Fibroblast of lung (primary cell): ENCODE results near the gene ANKRD62. TPM values are rescaled to one million over a fixed set of nuclear protein-coding genes. Genes with fewer than 3 reads are reported as not detected.

Experiments
- DNase-seq, 2 donors: peaks; one replicate each; pipeline versions ENCODE4 v3.0.0 to v3.0.0-alpha.2; 2010; ENCODE audit warnings: low read depth in 2 of 2
- H2AFZ ChIP-seq: 2 replicates; pipeline ENCODE4 v1.5.1; 2012; ENCODE audit warnings: low read length, control low read depth, inconsistent platforms
- H3K27ac ChIP-seq: 2 replicates; pipeline ENCODE4 v1.5.1; 2011; ENCODE audit warnings: low read length, control low read depth; ENCODE audit not compliant: insufficient read depth
- H3K27me3 ChIP-seq: 2 replicates; pipeline ENCODE4 v1.5.1; 2011; ENCODE audit warnings: mild to moderate bottlenecking, low read length; ENCODE audit not compliant: control insufficient read depth, insufficient read depth
- H3K36me3 ChIP-seq: 2 replicates; pipeline ENCODE4 v1.5.1; 2011; ENCODE audit warnings: low read length; ENCODE audit not compliant: control insufficient read depth, insufficient read depth
- H3K4me1 ChIP-seq: 2 replicates; pipeline ENCODE4 v1.5.1; 2011; ENCODE audit warnings: low read length; ENCODE audit not compliant: control insufficient read depth, insufficient read depth; ENCODE audit errors: extremely low read depth
- H3K4me2 ChIP-seq: 2 replicates; pipeline ENCODE4 v1.5.1; 2011; ENCODE audit warnings: low read length, control low read depth; ENCODE audit not compliant: insufficient read depth; ENCODE audit errors: extremely low read depth
- H3K4me3 ChIP-seq, 4 experiments: fragments of 200-600 bp in 1 of 4; sonication (generic) in 1 of 4; replicated peaks in 1 of 4; 2 replicates each; pipeline ENCODE4 v1.5.1; 2011 to 2016; ENCODE audit warnings: low read length in 4 of 4, low read depth in 3 of 4, mild to moderate bottlenecking in 3 of 4, control low read depth in 2 of 4, inconsistent platforms in 1 of 4, mixed read lengths in 1 of 4; ENCODE audit not compliant: insufficient read depth in 1 of 4; ENCODE audit errors: control extremely low read depth in 1 of 4
- H3K79me2 ChIP-seq: 2 replicates; pipeline ENCODE4 v1.5.1; 2012; ENCODE audit warnings: mild to moderate bottlenecking, low read length, inconsistent platforms; ENCODE audit not compliant: control insufficient read depth, insufficient read depth
- H3K9ac ChIP-seq: 2 replicates; pipeline ENCODE4 v1.5.1; 2011; ENCODE audit warnings: mild to moderate bottlenecking, low read length, control low read depth; ENCODE audit not compliant: insufficient read depth
- H3K9me3 ChIP-seq: 2 replicates; pipeline ENCODE4 v1.5.1; 2012; ENCODE audit warnings: low read depth, low read length; ENCODE audit not compliant: control insufficient read depth, insufficient read depth
- H4K20me1 ChIP-seq: 2 replicates; pipeline ENCODE4 v1.5.1; 2011; ENCODE audit warnings: low read length; ENCODE audit not compliant: control insufficient read depth, insufficient read depth; ENCODE audit errors: extremely low read depth
- CTCF ChIP-seq, 2 donors: IDR thresholded peaks in 1 of 2; conservative IDR thresholded peaks in 1 of 2; 1 replicate in 1 of 2; 2 replicates in 1 of 2; pipeline ENCODE4 v1.5.1; 2011 to 2012; ENCODE audit warnings: low read length in 2 of 2, control low read depth in 1 of 2, inconsistent platforms in 1 of 2, low read depth in 1 of 2, mild to moderate bottlenecking in 1 of 2
- EZH2 ChIP-seq: IDR thresholded peaks from 2 replicates; pipeline ENCODE4 v1.5.1; 2012; ENCODE audit warnings: low read length, control low read depth, mild to moderate bottlenecking; ENCODE audit errors: missing control alignments
- polyA plus RNA-seq, 2 donors: library from polyadenylated mRNA; depleted of rRNA in 1 of 2; stranded (reverse) in 1 of 2; unstranded in 1 of 2; fragments of >200 nt; gene quantifications; 2 replicates each; pipeline ENCODE4 v1.2.1, GENCODE V29; 2011 to 2012; ENCODE audit warnings: missing spikeins in 1 of 2
- total RNA-seq: library from RNA; depleted of rRNA; stranded (reverse); fragments of >200 nt; gene quantifications from 2 replicates; pipeline ENCODE4 v1.2.1, GENCODE V29; 2014

ANKRD62 gene
- total and polyA plus RNA-seq, 2 donors (not counting 1 experiment from before 2014, with no cell fraction given), result not detected

- H3K27ac ChIP-seq, result no peak overlapping the region
- no peaks in the 10 kb centered on the region for H3K4me1 ChIP-seq
- no peak overlapping the region for H2AFZ ChIP-seq
- H3K79me2 ChIP-seq, result no peaks in the 10 kb centered on the region
- H3K36me3 ChIP-seq, result no peaks in the 10 kb centered on the region
- no peak overlapping the region for H3K4me2 ChIP-seq
- no peak for DNase-seq
- no peaks in the 10 kb centered on the region for H3K27me3 ChIP-seq
- H4K20me1 ChIP-seq, result no peaks in the 10 kb centered on the region
- no peaks in the 10 kb centered on the region for H3K9me3 ChIP-seq
- H3K9ac ChIP-seq, result no peak overlapping the region
- TF ChIP-seq CTCF (conservative IDR thresholded peaks at IDR 0.05 in 1 of 2, IDR thresholded peaks at IDR 0.05 in 1 of 2; ENCODE audit: low read depth in 1 of 2, low read length in 2 of 2) (no peak), EZH2 (no peak)
- H3K4me3 ChIP-seq, result no peak overlapping the region
Observed at GRCh38 chr18:12061685-12062084, 32.0 kb upstream of the ANKRD62 start.

GRCh38 chr18:12062974-12063373 lies 30.7 kb upstream of the ANKRD62 start:
- Histone ChIP-seq H4K20me1 (no peaks in the 10 kb centered on the region), H2AFZ (no peak overlapping the region), H3K4me1 (no peaks in the 10 kb centered on the region), H3K9ac (no peak overlapping the region), H3K4me3 (no peak overlapping the region), H3K36me3 (no peaks in the 10 kb centered on the region), H3K9me3 (no peaks in the 10 kb centered on the region), H3K27me3 (no peaks in the 10 kb centered on the region), H3K27ac (no peak overlapping the region), H3K79me2 (no peaks in the 10 kb centered on the region), H3K4me2 (no peak overlapping the region)
- no peak for DNase-seq
- TF ChIP-seq CTCF (conservative IDR thresholded peaks at IDR 0.05 in 1 of 2, IDR thresholded peaks at IDR 0.05 in 1 of 2; ENCODE audit: low read depth in 1 of 2, low read length in 2 of 2) (no peak), EZH2 (no peak)

GRCh38 chr18:12064086-12064763 lies 29.4 kb upstream of the ANKRD62 start:
- no peaks in the 10 kb centered on the region for H3K36me3 ChIP-seq
- H3K27me3 ChIP-seq, result no peaks in the 10 kb centered on the region
- H3K79me2 ChIP-seq, result no peaks in the 10 kb centered on the region
- no peak for DNase-seq
- H3K9ac ChIP-seq, result no peak overlapping the region
- H3K4me2 ChIP-seq, result no peak overlapping the region
- H4K20me1 ChIP-seq, result no peaks in the 10 kb centered on the region
- no peak overlapping the region for H2AFZ ChIP-seq
- TF ChIP-seq CTCF (conservative IDR thresholded peaks at IDR 0.05 in 1 of 2, IDR thresholded peaks at IDR 0.05 in 1 of 2; ENCODE audit: low read depth in 1 of 2, low read length in 2 of 2) (no peak), EZH2 (no peak)
- H3K4me3 ChIP-seq, result no peak overlapping the region
- H3K9me3 ChIP-seq, result no peaks in the 10 kb centered on the region
- no peak overlapping the region for H3K27ac ChIP-seq
- H3K4me1 ChIP-seq, result no peaks in the 10 kb centered on the region
